ENCODE results near the gene GABRB1.

The GABRB1 gene

DNA sequence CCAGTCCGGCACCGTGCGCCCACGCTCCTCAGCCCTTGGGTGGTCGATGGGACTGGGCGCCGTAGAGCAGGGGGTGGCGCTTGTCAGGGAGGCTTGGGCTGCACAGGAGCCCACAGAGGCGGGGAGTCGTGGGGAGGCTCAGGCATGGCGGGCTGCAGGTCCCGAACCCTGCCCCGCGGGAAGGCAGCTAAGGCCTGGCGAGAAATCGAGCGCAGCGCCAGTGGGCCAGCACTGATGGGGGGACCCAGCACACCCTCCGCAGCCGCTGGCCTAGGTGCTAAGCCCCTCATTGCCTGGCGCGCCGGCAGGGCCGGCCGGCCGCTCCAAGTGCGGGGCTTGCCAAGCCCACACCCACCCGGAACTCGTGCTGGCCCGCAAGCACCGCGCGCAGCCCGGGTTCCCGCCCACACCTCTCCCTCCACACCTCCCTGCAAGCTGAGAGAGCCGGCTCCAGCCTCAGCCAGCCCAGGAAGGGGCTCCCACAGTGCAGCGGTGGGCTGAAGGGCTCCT lies 346.7 kb downstream of the GABRB1 start:
- in situ Hi-C loops (cut with MboI; ENCODE audit: low sequenced_read_pairs): loop anchor here (25.0 kb wide), 2 partner anchors 441 to 516 kb away; no protein-coding TSS in a partner anchor

DNA sequence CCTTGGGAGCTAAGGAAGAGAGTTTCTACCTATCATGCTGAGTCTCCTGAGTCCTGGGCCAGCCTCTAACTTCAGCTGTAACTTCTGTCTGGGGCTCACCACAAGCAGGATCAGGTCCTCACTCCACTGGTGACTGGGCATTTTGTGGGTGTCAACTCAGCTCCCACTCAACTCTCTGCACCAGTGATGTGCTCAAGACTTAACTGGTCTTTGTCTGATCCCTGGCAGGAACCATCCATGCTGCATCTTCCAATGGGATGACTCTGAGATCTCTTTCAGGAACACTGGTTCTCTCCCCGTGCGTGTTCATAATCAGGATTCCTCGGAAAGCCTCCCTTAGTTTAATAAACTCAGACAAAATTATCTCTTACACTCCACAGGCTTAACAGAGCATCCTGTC lies 349.8 kb downstream of the GABRB1 start:
- in situ Hi-C loops (cut with MboI; ENCODE audit: low sequenced_read_pairs): loop anchor here (25.0 kb wide), 2 partner anchors 444 to 519 kb away; no protein-coding TSS in a partner anchor

DNA sequence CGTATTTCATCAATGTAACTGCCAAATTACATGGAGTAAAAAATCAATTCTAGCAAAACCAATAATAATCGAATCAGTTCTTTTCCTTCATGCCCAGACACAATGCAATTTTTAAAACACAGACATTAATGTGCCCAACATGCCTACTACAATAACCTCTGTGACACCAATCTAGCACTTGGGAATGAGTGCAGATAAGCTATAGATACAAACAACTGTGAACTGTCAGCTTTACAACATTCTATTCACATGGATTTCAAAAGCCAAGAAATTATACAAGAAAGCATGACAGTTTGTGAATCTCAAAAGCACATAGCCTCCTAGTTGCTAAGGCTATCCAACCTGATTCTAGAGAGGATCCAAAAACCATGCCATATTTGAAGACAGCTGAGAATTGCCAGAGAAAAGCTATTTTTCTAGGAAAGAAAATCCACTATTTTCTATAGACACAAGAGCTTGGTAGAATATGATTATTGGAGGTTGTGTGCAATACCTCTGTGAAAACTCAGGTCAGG lies 351.5 kb downstream of the GABRB1 start:
- in situ Hi-C loops (cut with MboI; ENCODE audit: low sequenced_read_pairs): loop anchor here (25.0 kb wide), 2 partner anchors 446 to 521 kb away; no protein-coding TSS in a partner anchor

DNA sequence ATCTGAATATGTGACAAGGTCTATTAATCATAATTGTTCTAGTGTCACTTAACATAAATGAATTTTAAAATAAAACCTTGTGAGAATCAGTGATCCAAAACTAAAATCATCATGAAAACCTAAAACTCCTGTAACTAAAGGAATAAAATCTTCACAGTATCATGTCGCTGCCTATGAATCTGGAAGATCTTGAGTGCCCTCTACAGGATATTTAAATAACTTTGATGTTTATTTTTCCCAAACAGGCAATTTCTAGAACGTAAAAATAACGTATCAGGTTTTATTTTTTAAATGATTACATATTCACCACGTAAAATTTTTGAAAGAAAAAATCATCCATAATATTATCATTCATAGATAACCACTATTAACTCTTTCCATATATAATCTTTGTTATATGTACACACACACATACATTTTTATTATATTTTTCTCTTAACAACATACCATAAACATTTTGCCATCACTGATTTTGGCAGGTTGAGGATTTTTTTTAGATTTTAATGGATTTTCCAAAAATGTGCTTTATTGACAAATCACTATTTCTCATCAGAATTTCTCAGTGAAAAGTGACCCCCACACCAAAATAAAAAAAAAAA lies 352.6 kb downstream of the GABRB1 start:
- in situ Hi-C loops (cut with MboI; ENCODE audit: low sequenced_read_pairs): loop anchor here (25.0 kb wide), 2 partner anchors 447 to 522 kb away; no protein-coding TSS in a partner anchor

DNA sequence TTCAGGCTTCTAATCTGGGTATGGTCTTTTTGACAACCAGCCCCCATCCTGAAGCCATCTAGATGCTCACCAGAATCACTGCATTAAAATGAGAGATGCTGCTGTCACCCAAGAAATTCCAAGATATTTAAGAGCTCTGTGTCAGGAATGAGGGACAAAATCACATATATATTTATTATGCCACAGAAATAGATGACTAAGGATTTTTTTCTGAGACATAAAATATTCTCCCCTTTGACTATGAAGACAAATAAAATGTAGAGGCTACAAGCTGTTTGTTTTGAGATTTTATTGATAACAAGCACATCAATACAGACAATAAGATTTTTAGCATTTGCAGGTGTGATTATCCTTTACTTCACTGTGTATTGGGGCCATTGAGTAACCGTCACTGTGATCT lies 354.8 kb downstream of the GABRB1 start:
- in situ Hi-C loops (cut with MboI; ENCODE audit: low sequenced_read_pairs): loop anchor here (25.0 kb wide), 2 partner anchors 449 to 524 kb away; no protein-coding TSS in a partner anchor

DNA sequence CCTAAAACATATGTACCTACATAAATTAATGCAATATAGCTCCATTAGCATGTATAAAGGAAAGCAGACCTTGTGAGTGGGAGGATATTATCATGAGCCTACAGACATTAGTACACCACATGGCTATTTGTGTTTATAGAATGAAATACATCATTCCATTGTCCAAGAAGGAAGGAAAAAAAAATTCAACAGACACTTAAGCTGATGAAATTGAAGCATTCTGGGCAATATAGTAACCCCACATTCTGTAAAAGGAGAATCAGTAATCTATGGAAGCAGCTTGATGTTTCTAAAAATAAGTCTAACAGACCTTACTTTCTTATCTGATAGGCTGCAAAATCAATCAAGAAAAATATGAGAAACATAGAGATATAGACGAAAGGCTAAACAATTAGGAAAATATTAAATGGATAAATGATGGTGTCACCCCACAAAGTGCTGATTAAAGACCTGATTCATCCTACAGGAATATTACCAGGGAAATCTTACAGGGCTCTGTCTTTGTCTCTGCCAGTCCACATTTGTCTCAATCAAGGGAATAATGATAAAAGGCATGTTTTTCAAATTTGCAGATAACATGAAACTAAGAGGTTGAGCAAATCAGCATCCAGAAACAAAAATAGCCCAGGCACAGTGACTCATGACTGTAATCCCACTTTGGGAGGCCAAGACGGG lies 355.3 kb downstream of the GABRB1 start:
- in situ Hi-C loops (cut with MboI; ENCODE audit: low sequenced_read_pairs): loop anchor here (25.0 kb wide), 2 partner anchors 449 to 524 kb away; no protein-coding TSS in a partner anchor

DNA sequence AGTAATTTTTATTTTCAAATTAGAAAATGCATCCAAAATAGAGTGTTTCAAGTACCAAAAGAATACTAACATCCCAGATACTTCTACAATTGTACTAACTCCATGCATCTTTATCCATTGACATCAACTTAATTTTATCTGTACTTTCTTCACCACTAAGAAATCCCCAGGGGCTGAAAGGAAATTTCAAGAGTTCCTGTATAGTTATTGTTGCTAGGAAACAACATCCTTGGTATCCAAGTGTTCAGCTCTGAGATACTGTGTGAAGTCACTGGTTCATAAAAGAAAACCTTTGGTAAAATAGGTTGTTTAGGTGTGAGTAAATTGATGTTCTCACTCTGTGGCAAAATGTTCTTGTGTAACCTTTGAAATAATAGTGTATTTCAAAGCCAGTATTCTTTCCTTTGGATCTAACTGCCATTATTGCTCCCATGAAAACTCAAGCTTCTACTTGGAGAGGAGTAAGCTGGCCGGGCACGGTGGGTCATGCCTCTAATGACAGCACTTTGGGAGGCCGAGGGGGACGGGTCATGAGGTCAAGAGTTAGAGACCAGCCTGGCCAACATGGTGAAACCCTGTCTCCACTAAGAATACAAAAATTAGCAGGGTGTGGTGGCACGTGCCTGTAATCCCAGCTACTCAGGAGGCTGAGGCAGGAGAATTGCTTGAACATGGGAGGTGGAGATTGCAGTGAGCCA lies 359.2 kb downstream of the GABRB1 start:
- in situ Hi-C loops (cut with MboI; ENCODE audit: low sequenced_read_pairs): loop anchor here (25.0 kb wide), 2 partner anchors 453 to 528 kb away; no protein-coding TSS in a partner anchor

DNA sequence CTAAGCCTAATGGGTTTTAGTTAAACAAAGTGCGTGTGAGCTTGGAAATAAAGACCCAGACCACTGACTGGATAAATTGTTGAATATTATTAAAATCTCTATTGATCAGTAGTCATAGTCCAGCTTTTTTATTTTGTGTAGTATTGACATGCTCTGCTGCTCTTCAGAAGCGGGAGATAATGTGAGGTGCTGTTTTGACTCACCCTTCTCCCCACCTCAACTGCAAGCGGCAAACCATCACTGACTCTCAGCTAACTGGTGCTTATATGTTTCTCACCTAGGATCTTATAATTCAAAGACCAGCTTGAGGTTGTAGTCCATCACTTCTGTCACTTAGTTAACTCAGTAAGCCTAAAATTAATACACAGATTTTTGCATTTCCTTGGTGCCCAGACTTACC lies 359.9 kb downstream of the GABRB1 start:
- in situ Hi-C loops (cut with MboI; ENCODE audit: low sequenced_read_pairs): loop anchor here (25.0 kb wide), 2 partner anchors 454 to 529 kb away; no protein-coding TSS in a partner anchor

DNA sequence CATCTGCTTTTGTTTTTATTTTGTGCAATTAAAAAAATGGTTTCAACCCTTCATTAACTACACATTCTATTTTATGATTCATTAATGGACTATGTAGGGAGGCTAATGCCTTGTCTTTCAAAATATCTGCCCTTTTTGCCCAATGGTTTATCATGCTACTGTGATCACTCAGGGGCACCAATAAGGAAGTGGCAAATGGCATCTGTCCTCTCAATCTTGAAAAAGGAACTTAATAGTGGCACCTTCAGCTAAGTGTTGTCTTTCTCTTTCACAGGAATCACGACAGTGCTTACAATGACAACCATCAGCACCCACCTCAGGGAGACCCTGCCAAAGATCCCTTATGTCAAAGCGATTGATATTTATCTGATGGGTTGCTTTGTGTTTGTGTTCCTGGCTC lies 375.0 kb downstream of the GABRB1 start:
- in situ Hi-C loops (cut with MboI; ENCODE audit: low sequenced_read_pairs): no loop called here

DNA sequence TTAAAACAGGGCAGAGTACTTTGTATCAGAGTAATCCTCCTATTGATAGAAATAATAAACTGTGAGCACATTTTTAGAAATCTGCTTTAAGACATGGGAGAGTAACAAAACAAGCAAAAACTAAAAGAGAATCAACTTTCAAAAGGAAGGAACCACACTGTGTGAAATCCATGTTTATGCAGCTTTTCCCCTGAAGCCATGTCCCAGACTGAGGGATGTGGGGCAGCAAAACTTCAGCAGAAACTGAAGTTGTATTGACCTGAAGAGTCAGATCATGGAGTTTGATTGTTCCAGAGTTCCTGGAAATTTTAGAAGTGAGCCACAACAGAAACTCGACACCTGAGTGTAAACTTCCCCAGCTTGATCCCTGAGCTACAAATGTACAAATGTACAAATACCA lies 378.9 kb downstream of the GABRB1 start:
- in situ Hi-C loops (cut with MboI; ENCODE audit: low sequenced_read_pairs): no loop called here

DNA sequence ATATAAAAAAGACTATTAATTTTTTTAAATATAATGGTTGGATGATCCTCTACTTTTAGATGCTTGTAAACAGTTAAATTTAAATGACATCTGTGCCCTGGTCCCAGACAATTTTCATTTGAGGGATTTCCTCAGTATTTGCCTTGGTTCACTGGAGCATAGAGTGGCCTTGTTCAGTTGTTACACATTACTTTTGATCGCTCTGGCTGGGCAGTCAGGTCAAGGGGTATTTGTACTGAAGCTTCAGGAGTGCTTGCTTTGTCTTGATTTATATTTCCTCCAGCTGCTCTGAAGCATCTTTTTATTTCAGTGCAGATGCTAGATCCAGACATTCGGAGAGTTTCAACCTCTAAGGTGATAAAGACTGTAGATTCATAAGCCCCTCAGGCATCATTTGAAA lies 382.2 kb downstream of the GABRB1 start:
- in situ Hi-C loops (cut with MboI; ENCODE audit: low sequenced_read_pairs): no loop called here

DNA sequence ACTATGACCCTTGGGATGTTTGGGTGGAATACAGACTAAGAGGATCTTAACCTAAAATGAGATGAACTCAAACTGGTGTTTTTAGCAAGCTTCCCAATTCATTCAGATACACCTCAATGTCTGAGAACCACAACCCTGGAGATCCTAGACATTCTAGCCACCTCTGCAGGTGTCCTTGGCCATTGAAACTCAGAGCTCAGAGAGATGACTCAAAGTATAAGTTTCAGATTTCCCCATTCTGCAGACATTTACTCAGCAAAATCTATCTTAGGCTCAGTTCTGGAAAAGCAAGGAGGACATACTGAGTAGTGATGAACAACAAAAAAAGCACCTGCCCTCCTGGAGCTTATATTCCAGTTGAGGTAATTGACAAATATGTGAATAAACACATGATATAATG lies 384.4 kb downstream of the GABRB1 start:
- in situ Hi-C loops (cut with MboI; ENCODE audit: low sequenced_read_pairs): no loop called here

DNA sequence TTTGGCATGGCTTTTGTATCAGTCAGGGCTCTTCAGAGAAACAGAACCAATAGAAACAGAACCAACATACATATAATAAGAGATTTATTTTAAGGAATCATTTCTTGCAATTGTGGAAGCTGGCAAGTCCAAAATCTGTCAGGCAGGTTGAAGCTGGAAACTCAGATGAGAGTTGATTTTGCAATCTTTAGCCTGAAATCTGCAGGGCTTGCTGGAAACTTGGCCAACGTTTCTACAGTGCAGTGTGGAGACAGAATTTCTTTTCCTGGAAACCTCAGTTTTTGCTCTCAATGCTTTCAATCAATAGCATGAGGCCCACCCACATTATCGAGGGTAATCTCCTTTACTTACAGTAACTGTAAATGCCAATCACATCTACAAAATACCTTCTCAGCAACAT lies 386.8 kb downstream of the GABRB1 start:
- in situ Hi-C loops (cut with MboI; ENCODE audit: low sequenced_read_pairs): no loop called here

DNA sequence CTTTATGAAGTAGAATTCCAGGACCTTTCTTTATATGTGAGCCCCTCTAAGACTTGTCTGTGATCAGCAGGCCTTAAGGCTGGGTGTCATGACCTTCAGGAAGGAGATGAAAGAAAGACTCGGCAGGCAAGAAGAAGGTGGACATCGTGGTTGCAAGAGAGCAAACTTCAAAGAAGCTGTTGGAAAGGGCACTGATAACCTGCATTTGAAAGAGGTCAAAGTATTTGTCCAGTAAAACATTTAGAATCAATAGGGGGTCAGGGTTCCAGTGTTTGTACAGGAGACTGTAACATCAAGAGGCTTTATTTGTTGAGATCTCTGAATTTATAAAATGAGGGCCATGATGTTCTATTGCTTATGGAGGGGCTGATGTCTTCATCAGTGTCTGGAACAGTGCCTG lies 387.9 kb downstream of the GABRB1 start:
- in situ Hi-C loops (cut with MboI; ENCODE audit: low sequenced_read_pairs): no loop called here

DNA sequence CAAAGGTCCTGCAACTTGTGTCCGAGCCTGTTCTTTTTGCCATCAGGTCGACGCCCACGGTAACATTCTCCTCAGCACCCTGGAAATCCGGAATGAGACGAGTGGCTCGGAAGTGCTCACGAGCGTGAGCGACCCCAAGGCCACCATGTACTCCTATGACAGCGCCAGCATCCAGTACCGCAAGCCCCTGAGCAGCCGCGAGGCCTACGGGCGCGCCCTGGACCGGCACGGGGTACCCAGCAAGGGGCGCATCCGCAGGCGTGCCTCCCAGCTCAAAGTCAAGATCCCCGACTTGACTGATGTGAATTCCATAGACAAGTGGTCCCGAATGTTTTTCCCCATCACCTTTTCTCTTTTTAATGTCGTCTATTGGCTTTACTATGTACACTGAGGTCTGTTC lies 394.3 kb downstream of the GABRB1 start:
- in situ Hi-C loops (cut with MboI; ENCODE audit: low sequenced_read_pairs): no loop called here

DNA sequence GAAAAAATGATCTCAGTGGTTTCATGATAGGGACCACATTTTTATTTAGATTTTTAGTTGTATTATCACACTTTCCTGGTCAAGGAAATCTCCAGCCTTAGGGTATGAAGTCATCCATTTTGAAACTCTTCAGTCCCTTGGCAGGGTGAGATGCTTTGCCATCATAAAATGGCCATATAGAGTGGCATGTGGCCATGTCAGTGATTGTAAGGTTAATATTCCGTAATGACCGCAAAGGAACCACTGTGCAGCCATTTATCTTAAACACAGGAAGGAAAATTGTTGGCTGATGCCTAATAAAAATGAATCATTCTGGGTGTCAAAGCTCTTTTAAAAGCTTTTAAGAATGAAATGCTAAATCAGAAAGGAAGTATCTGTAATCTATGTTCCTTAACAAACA lies 396.6 kb downstream of the GABRB1 start:
- in situ Hi-C loops (cut with MboI; ENCODE audit: low sequenced_read_pairs): no loop called here

DNA sequence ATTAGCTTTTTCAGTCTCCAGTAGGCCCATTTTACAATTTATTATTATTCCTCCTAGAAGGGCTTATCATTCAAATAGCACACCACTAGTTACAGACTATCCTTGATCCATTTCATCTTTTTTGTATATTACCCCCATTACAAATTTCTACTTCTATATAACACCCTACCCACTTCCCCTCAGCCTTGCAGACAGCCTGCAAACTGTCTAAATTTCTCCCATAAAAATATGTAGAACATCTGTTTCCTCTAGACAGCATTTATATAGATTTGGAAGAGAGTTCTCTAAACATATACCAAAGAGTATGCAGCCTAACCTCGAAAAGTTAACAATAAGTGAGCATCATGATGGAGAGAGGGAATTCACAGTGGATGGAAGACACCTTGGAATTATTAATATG lies 401.4 kb downstream of the GABRB1 start:
- in situ Hi-C loops (cut with MboI; ENCODE audit: low sequenced_read_pairs): no loop called here

DNA sequence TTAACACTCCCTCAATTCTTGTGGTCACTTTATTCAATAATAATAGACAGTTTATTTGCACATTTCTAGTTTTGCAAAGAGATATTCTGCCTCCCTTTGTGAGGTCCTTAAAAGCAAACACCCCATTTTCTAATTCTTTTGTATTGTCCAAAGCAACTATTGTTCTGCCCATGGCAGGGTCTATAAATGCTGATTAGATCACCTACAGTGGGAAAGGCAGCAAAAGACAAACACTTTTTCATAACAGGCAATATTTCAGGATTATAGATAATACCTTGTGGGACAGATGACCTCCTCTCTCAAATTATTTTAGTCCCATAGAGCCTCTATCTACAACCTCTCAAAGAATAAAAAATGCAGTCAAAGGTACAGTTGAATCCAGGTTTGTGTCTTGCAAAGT lies 403.6 kb downstream of the GABRB1 start:
- in situ Hi-C loops (cut with MboI; ENCODE audit: low sequenced_read_pairs): no loop called here

DNA sequence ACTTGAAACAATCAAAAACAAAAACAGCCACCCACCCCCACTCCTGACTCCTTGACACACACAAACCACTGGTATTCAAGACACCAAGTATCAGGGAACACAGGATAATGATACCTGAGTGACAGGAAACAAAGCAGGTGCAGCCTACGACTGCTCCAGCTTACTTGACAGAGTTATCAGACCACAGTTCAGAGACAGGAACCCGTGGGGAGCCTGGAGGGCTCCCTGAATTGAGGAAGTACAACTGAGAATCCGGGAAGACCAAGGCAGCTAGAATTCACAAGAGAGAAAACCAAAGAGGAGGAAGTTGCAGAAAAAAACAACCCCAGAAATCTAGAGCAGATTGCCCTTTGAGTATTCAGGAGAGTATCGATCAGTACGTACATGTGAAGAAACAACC lies 411.6 kb downstream of the GABRB1 start:
- in situ Hi-C loops (cut with MboI; ENCODE audit: low sequenced_read_pairs): no loop called here

DNA sequence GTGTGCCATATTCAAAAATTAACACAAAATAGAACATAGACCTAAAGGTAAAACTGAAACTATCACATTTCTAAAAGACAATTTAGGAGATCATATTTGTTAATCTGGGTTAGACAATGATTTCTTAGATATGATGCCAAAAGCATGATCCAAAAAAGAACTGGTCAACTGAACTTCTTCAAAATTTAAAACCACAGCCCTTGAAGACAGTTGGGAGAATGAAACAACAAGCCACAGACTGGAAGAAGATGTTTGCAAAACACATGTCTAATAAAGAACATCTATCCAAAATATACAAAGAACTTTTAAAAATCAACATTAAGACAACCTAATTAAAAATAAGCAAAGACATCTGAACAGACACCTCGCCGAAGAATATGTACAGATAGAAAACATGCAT lies 412.7 kb downstream of the GABRB1 start:
- in situ Hi-C loops (cut with MboI; ENCODE audit: low sequenced_read_pairs): no loop called here

DNA sequence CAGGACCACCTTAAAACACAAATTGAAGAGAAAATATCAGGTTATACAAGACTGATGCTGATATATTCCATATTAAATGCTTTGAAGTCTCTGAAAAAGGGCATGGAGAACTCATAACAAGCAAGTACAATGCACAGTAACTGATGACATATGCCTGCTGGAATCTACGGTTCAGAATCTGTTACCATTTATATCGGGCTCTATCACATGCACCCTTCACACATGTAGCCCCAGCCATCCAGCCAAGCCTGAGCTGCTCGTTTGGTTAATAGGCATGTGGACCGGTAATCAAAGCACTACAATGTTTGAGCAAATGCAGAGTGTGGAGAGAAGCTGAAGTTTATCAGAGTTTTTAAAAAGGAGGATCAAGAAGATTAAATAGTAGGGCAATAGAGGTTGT lies 420.3 kb downstream of the GABRB1 start:
- in situ Hi-C loops (cut with MboI; ENCODE audit: low sequenced_read_pairs): no loop called here
